Keratinocyte (primary cell): ENCODE measurements around the gene OGFOD3. TPM values are rescaled to one million over a fixed set of nuclear protein-coding genes. Genes with fewer than 3 reads are reported as not detected.

ENCODE experiments used
- DNase-seq: peaks from one replicate; pipeline ENCODE4 v3.0.0-alpha.2; 2011; ENCODE audit warnings: low read depth, missing footprints, low spot score
- FAIRE-seq: peaks from 2 replicates; lab custom pipeline; 2011; peaks lifted over from hg19 to GRCh38; lab: Jason Lieb, UNC
- H2AFZ ChIP-seq: 2 replicates; pipeline ENCODE4 v1.6.0; 2012; ENCODE audit warnings: low read length, control low read depth, inconsistent platforms; ENCODE audit not compliant: control insufficient read depth
- H3K27ac ChIP-seq: 2 replicates; pipeline ENCODE4 v1.5.1; 2011; ENCODE audit warnings: low read length; ENCODE audit not compliant: control insufficient read depth, insufficient read depth
- H3K27me3 ChIP-seq: 3 replicates; pipeline ENCODE4 v1.6.0; 2011; ENCODE audit warnings: low read length; ENCODE audit not compliant: control insufficient read depth, insufficient read depth; ENCODE audit errors: extremely low read depth
- H3K36me3 ChIP-seq, 2 experiments: 2 replicates in 1 of 2; 3 replicates in 1 of 2; pipeline ENCODE4 v1.5.1; 2011; ENCODE audit warnings: low read length in 2 of 2, mild to moderate bottlenecking in 1 of 2; ENCODE audit not compliant: control insufficient read depth in 2 of 2, insufficient read depth in 2 of 2; ENCODE audit errors: extremely low read depth in 1 of 2
- H3K4me1 ChIP-seq: 3 replicates; pipeline ENCODE4 v1.5.1; 2011; ENCODE audit warnings: low read length; ENCODE audit not compliant: control insufficient read depth, insufficient read depth; ENCODE audit errors: extremely low read depth
- H3K4me2 ChIP-seq: 3 replicates; pipeline ENCODE4 v1.6.0; 2011; ENCODE audit warnings: low read depth, low read length; ENCODE audit not compliant: control insufficient read depth, insufficient read depth; ENCODE audit errors: extremely low read depth
- H3K4me3 ChIP-seq, 3 experiments: fragments of 200-600 bp in 1 of 3; sonication (generic) in 1 of 3; 2 replicates in 2 of 3; 3 replicates in 1 of 3; pipeline ENCODE4 v1.5.1; 2011 to 2016; ENCODE audit warnings: low read length in 3 of 3, mild to moderate bottlenecking in 3 of 3, control low read depth in 2 of 3, inconsistent platforms in 1 of 3, low read depth in 1 of 3, mixed read lengths in 1 of 3, mixed run types in 1 of 3, moderate library complexity in 1 of 3; ENCODE audit not compliant: control insufficient read depth in 2 of 3, insufficient read depth in 2 of 3; ENCODE audit errors: extremely low read depth in 1 of 3
- H3K79me2 ChIP-seq: 2 replicates; pipeline ENCODE4 v1.6.0; 2012; ENCODE audit warnings: low read length; ENCODE audit not compliant: control insufficient read depth, insufficient read depth
- H3K9ac ChIP-seq: 3 replicates; pipeline ENCODE4 v1.6.0; 2011; ENCODE audit warnings: low read length; ENCODE audit not compliant: control insufficient read depth, insufficient read depth; ENCODE audit errors: extremely low read depth
- H3K9me1 ChIP-seq: 3 replicates; pipeline ENCODE4 v1.6.0; 2011; ENCODE audit warnings: low read length; ENCODE audit not compliant: control insufficient read depth, insufficient read depth; ENCODE audit errors: extremely low read depth
- H3K9me3 ChIP-seq: 2 replicates; pipeline ENCODE4 v1.5.1; 2012; ENCODE audit warnings: low read depth, low read length; ENCODE audit not compliant: control insufficient read depth
- H4K20me1 ChIP-seq: 3 replicates; pipeline ENCODE4 v1.6.0; 2011; ENCODE audit warnings: low read length; ENCODE audit not compliant: control insufficient read depth, insufficient read depth; ENCODE audit errors: extremely low read depth
- CTCF ChIP-seq, 3 experiments: IDR thresholded peaks in 1 of 3; conservative IDR thresholded peaks in 1 of 3; optimal IDR thresholded peaks in 1 of 3; 2 replicates in 2 of 3; 3 replicates in 1 of 3; pipeline versions ENCODE3 to v1.5.1; 2011; ENCODE audit warnings: low read length in 3 of 3, mild to moderate bottlenecking in 3 of 3, moderate library complexity in 2 of 3, control low read depth in 1 of 3, inconsistent platforms in 1 of 3; ENCODE audit not compliant: insufficient read depth in 2 of 3; ENCODE audit errors: extremely low read depth in 1 of 3
- EZH2 ChIP-seq: IDR thresholded peaks from one replicate; pipeline ENCODE4 v1.6.1; 2012; ENCODE audit warnings: inconsistent platforms, mild to moderate bottlenecking, low read length, moderate library complexity
- dilution Hi-C: fragments of 300-500 bp; cut with MboI; formaldehyde crosslinking; loops from one replicate; pipeline ENCODE4 v1.7.0; 2020; ENCODE audit warnings: low sequenced_read_pairs; ENCODE audit not compliant: extremely low pct_ligation_motif_present
- polyA plus RNA-seq, 5 experiments: library from polyadenylated mRNA; depleted of rRNA in 3 of 5; stranded (reverse) in 3 of 5; stranded (forward) in 1 of 5; unstranded in 1 of 5; fragments of >200 nt; gene quantifications; 1 replicate in 1 of 5; 2 replicates in 3 of 5; 3 replicates in 1 of 5; pipeline versions ENCODE4 v1.2.1 to v1.2.3, GENCODE V29; 2011 to 2012; ENCODE audit warnings: missing spikeins in 2 of 5, low read depth in 1 of 5, low replicate concordance in 1 of 5
- small RNA-seq, 3 experiments: library from RNA; depleted of rRNA; stranded (forward); fragments of <200 nt; gene quantifications; one replicate each; pipeline ENCODE3, GENCODE V24; 2012; ENCODE audit warnings: low read depth in 3 of 3, low replicate concordance in 1 of 3; ENCODE audit not compliant: insufficient read length in 3 of 3

OGFOD3 gene
- polyA plus RNA-seq, 1 donor (not counting 4 experiments of a cell fraction or from before 2014, with no cell fraction given), result 10.8 TPM

DNA sequence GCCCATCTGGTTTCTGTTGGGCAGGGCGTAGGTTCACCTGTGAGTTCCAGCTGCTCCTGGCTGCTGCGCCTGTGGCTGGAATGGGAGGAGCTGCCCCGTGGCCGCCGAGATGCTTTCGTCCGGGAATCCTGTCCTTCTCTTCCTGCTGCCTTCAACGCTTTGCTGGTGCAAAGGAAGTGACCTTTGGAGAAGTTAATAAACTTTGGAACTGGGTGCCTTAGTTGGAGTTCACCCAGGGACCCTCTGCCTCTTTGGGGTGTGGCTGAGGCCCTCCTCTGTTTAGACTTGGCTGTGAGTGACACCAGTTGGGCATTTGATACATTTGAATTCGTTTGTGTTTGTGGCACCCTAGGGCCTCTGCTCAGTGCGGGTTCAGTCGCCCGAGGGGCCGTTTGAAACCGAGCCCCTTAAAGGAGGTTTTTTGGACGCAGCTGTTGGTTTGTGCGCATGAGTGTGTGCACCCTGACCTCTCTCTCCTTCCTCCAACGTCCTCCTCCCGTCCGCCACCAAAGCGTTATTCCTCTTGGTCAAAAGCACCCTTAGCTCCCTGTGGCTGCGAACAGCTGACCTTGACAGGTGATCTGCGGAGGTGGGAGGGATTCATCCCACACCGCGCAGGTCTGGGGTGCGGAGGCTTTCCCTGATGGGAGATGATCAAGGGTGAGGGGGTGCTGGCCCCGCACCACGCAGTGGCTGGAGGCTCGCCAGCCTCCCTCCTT, 75.9 kb downstream of the OGFOD3 start:
- Histone ChIP-seq H3K9me3 (no peaks in the 10 kb centered on the region), H3K4me2 (no peak overlapping the region), H3K4me1 (peaks cover 13% of the 10 kb centered on the region), H3K9ac (no peak overlapping the region), H3K79me2 (no peaks in the 10 kb centered on the region), H3K27ac (no peak overlapping the region), H3K9me1 (no peaks in the 10 kb centered on the region), H4K20me1 (no peaks in the 10 kb centered on the region), H3K27me3 (peaks cover 11% of the 10 kb centered on the region), H3K4me3 (no peak overlapping the region), H3K36me3 (no peaks in the 10 kb centered on the region), H2AFZ (no peak overlapping the region)
- FAIRE-seq (no peak), DNase-seq (no peak)
- no peak for TF ChIP-seq CTCF (optimal IDR thresholded peaks at IDR 0.05 in 1 of 3, IDR thresholded peaks at IDR 0.05 in 1 of 3, conservative IDR thresholded peaks at IDR 0.05 in 1 of 3; ENCODE audit: extremely low read depth in 1 of 3, insufficient read depth in 2 of 3, low read length in 3 of 3)
- dilution Hi-C loops, result loop anchor here (10.0 kb wide), 1 partner anchor 92 kb away; no protein-coding TSS in a partner anchor

DNA sequence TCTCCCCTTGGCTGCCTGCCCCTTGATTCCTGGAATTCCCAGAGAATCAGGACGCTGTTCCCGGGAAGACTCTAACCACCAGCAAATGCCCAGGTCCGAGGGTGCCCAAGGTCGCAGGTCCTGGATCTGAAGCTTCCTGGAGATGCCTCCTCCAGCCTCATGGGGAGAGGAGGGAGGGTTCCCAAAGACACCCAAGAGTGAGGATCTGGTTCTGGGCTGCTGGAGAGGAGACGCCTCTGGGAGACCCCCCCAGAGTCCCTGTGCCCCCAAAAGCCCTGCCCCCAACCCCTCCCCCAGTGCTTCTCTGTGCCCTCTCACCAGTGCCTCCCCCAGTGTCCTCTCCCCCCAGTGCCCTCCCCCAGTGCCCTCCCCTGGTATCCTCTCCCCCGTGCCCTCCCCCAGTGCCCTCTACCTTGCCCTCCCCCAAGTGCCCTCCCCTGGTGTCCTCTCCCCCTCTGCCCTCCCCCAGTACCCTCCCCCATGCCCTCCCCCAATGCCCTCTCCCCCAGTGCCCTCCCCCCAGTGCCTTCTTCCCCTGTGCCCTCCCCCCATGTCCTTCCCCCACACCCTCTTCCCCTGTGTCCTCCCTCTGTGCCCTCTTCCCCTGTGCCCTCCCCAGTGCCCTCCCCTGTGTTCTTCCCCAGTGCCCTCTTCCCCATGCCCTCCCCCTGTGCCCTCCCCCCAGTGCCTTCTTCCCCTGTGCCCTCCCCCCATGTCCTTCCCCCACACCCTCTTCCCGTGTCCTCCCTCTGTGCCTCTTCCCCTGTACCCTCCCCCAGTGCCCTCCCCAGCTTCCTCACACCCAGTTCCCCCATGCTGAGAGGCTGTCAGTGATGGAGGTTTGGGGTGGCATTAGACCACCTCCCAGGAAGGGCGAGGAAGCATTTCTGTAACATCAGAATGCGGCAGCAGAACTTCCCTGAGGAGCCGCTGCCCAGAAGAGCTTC, 78.5 kb downstream of the OGFOD3 start:
- H3K9ac ChIP-seq, result peak overlapping the region; percentile 74
- H3K4me1 ChIP-seq, result peaks cover 26% of the 10 kb centered on the region
- dilution Hi-C loops, result loop anchor here (10.0 kb wide), 1 partner anchor 95 kb away; no protein-coding TSS in a partner anchor
- no peak for TF ChIP-seq EZH2
- TF ChIP-seq CTCF (optimal IDR thresholded peaks at IDR 0.05 in 1 of 3, IDR thresholded peaks at IDR 0.05 in 1 of 3, conservative IDR thresholded peaks at IDR 0.05 in 1 of 3; ENCODE audit: extremely low read depth in 1 of 3, insufficient read depth in 2 of 3, low read length in 3 of 3), result no peak
- peaks cover 11% of the 10 kb centered on the region for H3K27me3 ChIP-seq
- no peak for FAIRE-seq
- H3K4me3 ChIP-seq, result peak overlapping the region in 2 of 3 experiments; percentile 65 to 67
- peak overlapping the region; percentile 94 for H2AFZ ChIP-seq
- no peaks in the 10 kb centered on the region for H3K36me3 ChIP-seq
- H3K9me1 ChIP-seq, result no peaks in the 10 kb centered on the region
- H4K20me1 ChIP-seq, result no peaks in the 10 kb centered on the region
- H3K79me2 ChIP-seq, result no peaks in the 10 kb centered on the region
- no peaks in the 10 kb centered on the region for H3K9me3 ChIP-seq
- no peak for DNase-seq
- H3K4me2 ChIP-seq, result peak overlapping the region; percentile 91
- no peak overlapping the region for H3K27ac ChIP-seq

Small RNA genes lying within 50 kb of the gene (small RNA-seq; reads per million reads assigned to genes)
- 0 reads per million in 3 experiments for gene RF00019

Other genes with a start within 250 kb of the OGFOD3 start
- 14.0 to 24.8 TPM (median 19.2 TPM) in 3 replicates for gene CCDC57, start 205.7 kb downstream of the OGFOD3 start, polyA plus RNA-seq
- 35.7 to 112 TPM (median 40.7 TPM) in 3 replicates for gene SLC16A3, start 189.5 kb downstream of the OGFOD3 start, polyA plus RNA-seq
- 61.8 to 173 TPM (median 86.0 TPM) in 3 replicates for gene CSNK1D, start 144.9 kb downstream of the OGFOD3 start, polyA plus RNA-seq
- gene CD7, start 101.0 kb downstream of the OGFOD3 start, polyA plus RNA-seq, result 0.05 TPM in 1 of 3 replicates, not detected in the others
- 1.7 to 2.2 TPM (median 2.0 TPM) in 3 replicates for gene SECTM1, start 84.8 kb downstream of the OGFOD3 start, polyA plus RNA-seq
- gene TEX19, start 59.3 kb downstream of the OGFOD3 start, polyA plus RNA-seq, result 0.06 TPM in 1 of 3 replicates, not detected in the others
- not detected in 3 replicates for gene UTS2R, start 46.8 kb downstream of the OGFOD3 start, polyA plus RNA-seq
- 5.6 to 7.8 TPM (median 6.6 TPM) in 3 replicates for gene HEXD, start 239 bp downstream of the OGFOD3 start, polyA plus RNA-seq
- gene CYBC1, start 32.2 kb upstream of the OGFOD3 start, polyA plus RNA-seq, result 30.2 to 36.0 TPM (median 34.2 TPM) in 3 replicates
- 31.9 to 36.8 TPM (median 32.9 TPM) in 3 replicates for gene NARF, start 40.2 kb upstream of the OGFOD3 start, polyA plus RNA-seq
- gene FOXK2, start 101.1 kb upstream of the OGFOD3 start, polyA plus RNA-seq, result 39.4 to 43.9 TPM (median 43.8 TPM) in 3 replicates
- gene WDR45B, start 229.9 kb upstream of the OGFOD3 start, polyA plus RNA-seq, result 77.2 to 92.4 TPM (median 89.2 TPM) in 3 replicates